T-helper 2 cell treated with Interferon-gamma antibody and Interleukin-4, amounts not matched to agents 100 ng/mL and 5 ng/mL, for 36 hours (primary cell): ENCODE data around the gene TPH1. TPM values are rescaled to one million over a fixed set of nuclear protein-coding genes. Genes with fewer than 3 reads are reported as not detected.
"Not testable (repeated sequence)": the region's sequence is repeated elsewhere in the genome, so short reads cannot be mapped to it uniquely, and the experiment has no call there.

Experiments
- intact Hi-C: fragments of 100-400 bp; cut with micrococcal nuclease; formaldehyde crosslinking; loops from one replicate; pipeline ENCODE4 v1.15.1; 2023
- total RNA-seq: library from RNA; stranded (reverse); gene quantifications from 2 replicates; pipeline ENCODE4 v1.2.3, GENCODE V29; 2022

The TPH1 gene
- total RNA-seq, 1 donor from 2014 or later, result 0.39 TPM

DNA sequence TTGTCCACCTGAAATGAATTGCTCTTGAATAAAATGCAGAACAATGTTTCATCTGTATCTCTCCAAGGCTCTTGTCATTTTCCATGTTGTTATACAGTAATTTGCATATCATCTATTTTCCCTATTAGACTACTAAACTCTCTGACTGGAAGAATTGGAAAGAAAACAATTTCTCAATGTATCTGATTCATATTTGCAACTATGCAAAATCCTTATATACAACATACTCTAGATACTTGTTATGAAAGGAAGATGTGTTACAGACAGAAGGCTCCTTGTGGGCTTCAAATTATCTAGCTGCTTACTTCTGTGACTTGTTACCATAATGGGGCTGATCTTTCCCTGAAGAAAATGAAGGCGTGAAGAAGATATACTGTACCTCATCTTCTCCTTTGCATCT lies 23.6 kb downstream of the TPH1 start:
- intact Hi-C loops, result no loop called here

DNA sequence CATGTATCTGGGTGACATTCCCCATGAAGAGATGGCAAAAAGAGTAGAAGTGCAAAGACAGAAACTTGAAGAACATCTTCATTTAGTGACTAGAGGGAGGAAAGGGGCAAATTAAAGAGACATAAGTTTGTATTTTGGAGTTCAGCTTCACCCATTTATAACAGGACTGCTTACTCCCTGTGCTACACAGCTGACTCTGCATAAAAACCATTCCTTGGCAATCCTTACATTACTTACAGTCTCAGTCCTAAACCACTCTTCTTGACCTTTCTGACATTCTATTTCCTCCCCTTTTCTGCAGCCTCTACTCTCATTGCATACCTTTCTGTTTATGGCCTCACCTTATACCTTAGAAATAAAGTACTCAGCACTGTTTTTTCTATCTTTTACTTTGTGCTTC lies 26.4 kb downstream of the TPH1 start:
- intact Hi-C loops, result no loop called here

DNA sequence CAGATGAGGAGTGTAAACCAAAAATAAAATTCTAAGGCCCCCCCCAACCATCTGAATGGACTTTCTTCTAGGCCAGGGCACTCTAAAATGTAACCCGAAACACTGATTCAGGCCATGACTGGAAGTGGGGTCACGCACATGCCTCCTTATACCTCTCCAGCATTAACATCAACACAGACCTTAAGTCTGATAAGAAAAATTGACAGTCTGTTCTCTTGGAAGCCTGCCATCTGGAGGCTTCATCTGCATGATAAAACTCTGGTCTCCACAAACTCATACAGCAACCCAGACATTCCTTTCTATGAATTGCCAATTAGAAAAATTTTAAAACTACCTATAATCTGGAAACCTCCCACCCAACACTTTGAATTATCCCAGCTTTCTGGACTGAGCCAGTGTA lies 29.3 kb downstream of the TPH1 start:
- intact Hi-C loops, result no loop called here

DNA sequence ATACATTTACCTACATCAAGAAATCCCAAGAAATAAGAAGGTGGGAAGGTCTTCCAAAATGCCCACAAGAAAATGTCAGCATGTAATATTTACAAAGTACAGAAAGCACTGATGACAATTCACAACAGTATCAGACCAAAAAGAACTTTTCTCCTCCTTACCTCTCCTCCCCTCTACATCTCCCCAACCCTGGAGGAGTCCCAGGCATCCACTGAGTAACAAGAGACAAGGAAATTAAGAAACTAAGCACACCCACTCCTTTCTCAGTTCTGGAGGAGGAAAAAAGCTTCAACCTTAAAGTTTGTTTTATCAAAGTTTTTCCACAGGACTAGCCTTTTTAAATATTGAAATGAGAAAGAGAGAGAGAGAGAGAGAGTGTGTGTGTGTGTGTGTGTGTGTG lies 31.2 kb downstream of the TPH1 start:
- intact Hi-C loops, result loop anchor here (5.0 kb wide), 1 partner anchor 1102 kb away; the partner anchor contains the start of gene ZDHHC13

DNA sequence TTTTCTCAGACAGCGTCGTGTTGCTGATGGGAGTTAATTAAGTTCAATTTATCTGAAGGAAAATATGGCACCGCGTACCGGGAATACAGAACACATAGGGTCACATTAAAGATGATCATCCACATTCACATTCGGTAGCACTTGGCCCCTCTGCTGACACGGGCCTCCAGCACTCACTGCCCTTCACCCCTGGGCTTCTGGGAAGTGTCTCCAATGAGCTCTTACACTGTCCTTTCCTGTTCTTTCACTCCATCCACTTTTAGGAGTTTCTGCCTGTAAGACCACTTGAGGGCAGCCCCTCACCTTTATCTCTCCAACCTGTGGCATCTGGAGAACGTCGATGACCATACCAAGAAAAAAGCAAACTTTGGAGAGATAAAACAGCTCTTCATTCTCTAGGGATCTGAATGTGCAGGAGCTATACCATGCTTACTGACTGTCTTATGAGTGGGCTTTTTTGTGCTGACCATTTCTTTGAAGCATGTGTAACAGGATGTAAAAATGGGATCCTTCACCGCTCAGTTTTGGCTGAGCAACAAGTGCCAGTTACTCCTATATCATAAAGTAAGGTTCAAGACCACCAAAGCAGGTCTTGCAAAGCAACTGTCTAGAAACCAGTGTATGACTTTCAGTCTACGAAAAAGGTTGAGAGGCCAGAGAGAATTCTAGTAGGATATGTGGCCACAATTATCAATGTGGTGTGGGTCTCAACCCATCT lies 32.1 kb downstream of the TPH1 start:
- intact Hi-C loops, result loop anchor here (1.0 to 5.0 kb wide), 7 partner anchors 15 to 1275 kb away; partner anchors contain the start of genes C11orf58, GTF2H1, HPS5 and LDHA

DNA sequence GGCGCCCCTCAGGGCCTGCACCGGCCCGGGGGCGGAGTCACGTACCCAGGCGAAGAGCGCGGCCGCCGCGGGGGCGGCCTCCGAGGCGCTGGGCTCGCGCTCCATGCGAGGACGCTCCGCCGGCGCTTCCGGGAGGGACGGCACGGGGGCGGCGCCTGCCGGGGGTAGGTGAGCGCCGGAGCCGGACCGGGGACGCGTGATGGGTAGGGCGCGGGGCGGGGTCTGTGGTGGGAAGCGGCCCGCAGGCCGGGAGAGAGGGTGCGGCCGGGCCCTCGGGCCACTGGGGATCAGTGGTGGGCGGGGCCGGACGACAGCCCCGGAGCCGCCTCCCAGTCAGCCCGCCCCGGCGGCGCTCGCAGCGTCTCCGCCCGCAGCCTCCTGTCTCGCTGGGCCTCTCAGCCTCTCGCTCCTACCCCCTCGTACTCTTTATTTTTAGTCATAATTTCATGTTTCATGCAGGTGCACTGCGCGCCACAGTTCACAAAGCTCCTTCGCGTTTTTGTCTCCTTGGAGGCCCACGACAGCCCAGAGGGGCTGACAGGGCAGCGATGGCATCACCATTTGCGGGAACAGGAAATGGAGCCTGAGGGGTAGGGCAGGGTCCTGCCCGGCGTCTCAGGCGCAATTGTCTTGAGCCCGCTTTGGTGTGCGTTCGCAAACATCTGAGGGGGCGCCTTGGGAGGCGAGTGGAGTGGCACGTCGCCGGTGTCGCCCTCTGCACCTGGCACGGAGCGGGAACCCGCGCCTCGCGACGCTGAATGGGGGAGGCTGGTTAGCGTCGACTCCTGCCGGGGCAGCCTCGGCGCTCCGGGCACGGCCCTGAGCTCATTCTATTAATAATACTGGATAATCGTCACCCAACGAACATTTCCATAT lies 32.9 kb downstream of the TPH1 start, which contains the start of gene SERGEF:
TSS of gene SERGEF (minus strand) at position 142 of the 876 bp plus-strand sequence. CDS start at position 105, 37 bp downstream.
- intact Hi-C loops, result loop anchor here (1.0 to 5.0 kb wide), 8 partner anchors 16 to 1274 kb away; partner anchors contain the start of genes C11orf58, GTF2H1, HPS5 and LDHA

DNA sequence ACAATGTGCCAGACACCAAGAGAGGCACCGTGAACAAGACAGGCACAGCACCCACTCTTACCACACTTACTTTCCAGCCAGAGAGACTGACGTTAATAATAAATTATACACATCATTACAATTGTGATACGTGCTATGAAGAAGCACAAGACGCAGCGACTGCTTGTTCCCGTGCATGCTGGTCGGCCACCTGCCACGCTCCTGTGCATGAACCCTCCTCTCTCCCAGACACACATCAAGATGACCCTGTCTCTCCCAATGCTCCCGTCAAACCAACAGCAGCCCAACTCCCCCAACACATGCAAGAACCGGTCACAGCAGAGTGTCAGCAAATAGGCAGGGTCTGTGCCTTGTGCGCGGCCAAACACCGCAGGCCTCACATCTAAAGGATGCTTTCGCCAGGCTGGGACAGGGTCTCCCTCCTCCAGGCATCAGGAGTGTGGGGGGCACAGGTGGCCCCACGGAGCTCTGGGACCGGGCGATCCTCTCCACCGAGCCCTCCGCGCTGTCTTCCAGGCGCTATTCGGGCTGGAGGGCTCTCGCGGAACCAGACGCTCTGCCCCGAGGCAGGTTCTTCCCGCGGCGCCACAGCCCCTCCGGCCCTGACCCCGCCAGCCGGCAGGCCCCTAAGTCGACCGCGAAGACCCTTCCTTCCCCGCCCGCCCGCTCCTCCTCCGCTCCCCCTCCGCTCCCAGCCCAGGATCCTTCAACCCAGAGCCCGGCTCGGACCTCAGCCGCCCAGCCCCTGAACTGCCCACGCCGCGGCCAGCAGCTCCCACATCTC lies 33.8 kb downstream of the TPH1 start:
- intact Hi-C loops, result loop anchor here (1.0 to 5.0 kb wide), 5 partner anchors 16 to 1274 kb away; partner anchors contain the start of genes C11orf58, SPTY2D1, TSG101 and ZDHHC13

DNA sequence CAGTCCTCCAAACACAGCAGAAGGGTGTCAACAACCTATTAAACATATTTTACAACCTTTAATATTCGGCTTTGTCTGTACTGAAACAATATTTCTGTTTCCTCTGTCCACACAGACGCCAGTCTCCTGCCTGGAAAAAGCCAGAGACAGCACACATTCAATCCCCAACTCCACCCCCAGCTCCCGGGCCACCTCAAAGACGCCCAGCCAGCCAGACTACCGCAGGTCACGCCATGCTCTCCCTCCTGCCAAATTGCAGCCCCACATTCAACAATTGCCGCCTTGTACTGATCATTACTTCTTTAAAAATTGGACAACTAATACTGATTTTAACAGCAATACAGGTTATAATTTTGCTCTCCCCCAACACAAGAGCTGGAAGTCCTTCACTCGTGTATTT lies 34.4 kb downstream of the TPH1 start:
- intact Hi-C loops, result loop anchor here (1.0 to 5.0 kb wide), 5 partner anchors 17 to 1273 kb away; partner anchors contain the start of genes C11orf58, SPTY2D1, TSG101 and ZDHHC13

DNA sequence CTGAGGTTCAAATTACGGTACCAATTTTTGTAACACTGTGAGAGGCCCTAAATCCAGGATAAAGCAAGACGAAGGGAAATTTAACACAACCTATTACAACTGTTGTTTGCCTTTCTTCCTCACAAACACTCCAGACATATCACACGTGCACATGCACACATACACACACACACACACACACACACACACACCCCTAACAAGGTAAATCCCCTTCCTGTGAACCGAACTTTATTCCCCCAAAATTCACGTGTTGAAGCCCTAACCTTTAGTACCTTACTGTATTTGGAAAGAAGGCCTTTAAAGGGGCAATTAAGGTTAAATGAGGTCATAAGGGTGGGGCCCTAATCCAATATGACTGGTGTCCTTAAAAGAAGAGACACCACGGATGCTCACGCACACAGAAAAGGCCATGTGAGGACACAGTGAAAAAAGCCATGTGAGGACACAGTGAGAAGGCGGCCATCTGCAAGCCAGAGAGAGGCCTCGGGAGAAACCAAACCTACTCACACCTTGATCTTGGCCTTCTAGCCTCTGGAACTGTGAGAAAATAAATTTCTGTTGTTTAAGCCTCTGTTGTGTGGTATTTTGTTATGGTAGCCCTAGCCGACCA lies 35.0 kb downstream of the TPH1 start:
- intact Hi-C loops, result loop anchor here (5.0 kb wide), 1 partner anchor 1106 kb away; the partner anchor contains the start of gene ZDHHC13

DNA sequence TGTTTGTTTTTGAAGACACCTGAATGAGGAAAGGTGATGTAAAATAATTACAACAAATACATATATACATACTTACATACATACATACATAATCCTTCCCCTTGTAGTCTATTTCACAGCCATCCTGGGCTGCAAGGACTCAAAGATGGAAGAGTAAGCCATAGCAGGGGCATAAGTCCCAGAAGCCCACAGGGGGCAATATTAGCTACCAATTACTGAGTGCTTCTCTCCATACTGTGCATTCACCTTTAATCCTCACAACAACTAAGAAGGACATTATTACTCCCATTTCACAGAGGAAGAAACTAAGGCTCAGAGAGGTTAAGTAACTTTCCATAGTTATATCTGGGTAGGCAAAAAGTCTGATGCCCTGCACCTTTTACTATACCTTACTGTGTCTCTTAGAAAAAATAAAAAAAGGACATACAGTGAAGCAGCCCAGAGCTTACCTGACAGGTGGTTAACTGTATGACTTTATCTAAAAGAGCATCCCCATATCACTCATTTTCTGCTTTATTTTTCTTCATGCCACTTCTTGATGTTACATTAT lies 35.9 kb downstream of the TPH1 start:
- intact Hi-C loops, result loop anchor here (5.0 kb wide), 1 partner anchor 1107 kb away; the partner anchor contains the start of gene ZDHHC13

DNA sequence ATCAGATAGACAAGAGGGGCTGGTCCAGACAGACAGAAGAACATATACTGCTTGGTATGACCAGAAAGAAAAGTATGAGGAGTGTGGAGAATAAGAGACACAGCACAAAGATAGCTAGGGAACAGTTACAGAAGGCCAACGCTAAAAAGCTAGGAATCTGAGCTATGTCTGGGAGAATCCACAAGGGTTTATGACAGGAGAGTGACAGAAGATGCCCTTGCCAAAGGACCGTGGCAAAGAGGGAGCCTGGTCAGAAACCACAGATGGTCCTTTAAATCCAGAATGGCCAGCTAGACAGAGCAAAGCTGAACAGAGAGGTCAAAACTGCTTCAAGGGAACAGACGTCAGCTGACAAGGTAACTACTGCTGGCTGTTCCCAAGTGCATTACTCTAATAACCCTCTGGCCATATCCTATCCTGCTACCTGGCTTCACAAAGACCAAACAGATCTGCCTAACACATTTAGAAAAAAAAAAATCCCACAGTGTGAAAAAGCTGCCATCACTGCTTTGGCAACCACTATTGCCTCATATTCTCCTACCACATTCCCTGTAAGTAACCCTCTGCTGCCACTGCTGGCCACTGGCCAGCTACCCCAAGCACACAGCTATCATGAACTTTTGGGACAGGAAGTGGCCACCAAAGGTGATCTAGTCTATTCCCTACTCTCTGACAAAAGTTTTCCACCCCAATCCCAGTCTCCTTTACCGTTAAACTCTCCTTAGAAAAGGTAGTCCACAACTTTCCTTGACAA lies 40.5 kb downstream of the TPH1 start:
- intact Hi-C loops, result no loop called here

DNA sequence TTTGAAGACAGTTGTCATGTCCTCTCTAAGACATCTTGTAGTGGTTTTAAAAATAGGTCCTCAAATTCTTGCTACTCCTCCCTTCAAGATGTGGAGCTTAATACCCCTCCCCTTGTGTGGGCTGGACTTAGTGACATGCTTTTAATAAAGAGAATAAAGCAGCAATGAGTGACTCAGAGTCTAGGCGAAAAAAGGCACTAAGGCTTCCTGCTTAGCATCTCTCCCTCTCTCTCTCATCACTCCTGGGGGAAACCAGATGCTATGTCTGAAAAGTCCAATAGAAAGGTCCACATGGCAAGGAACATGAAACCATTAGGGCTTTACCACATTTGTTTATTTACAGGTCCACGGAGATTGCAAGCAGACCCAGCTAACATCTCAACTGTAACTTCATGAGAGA lies 44.9 kb downstream of the TPH1 start:
- intact Hi-C loops, result no loop called here

DNA sequence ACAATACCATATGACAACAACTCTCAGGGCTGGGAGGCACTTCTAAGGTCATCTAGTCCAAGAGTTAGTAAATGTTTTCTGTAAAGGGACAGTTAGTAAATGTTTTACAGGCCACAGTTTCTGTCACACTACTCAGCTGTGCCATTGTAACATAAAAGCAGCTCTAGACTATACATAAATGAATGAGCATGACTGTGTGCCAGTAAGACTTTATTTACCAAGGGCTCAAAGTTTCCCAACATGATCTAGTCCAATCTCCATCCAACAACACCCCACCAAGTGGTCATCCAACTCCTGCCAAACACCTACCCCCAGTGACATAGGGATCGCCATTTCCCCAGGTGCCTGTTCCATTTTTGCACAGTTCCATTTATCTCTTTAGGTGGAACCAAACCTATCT lies 45.3 kb downstream of the TPH1 start:
- intact Hi-C loops, result no loop called here

DNA sequence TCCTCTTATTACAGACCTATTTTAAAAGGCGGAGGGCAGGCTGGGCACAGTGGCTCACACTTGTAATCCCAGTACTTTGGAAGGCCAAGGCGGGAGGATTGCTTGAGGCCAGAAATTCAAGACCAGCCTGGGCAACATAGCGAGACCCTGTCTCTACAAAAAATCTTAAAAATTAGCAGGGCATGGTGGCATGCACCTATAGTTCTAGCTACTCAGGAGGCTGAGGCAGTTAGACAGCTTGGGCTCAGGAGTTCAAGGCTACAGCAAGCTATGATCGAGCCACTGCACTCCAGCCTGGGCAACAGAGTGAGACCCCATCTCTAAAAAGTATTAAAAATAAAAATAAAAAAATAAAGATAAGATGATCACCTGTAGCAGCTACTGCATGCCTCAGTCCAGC lies 45.9 kb downstream of the TPH1 start:
- intact Hi-C loops, result not testable (repeated sequence)

Other genes starting within 250 kb of the TPH1 start
- gene SERGEF, start 33.2 kb downstream of the TPH1 start, total RNA-seq, result 31.6 and 32.6 TPM in 2 replicates
- gene SAAL1, start 59.8 kb upstream of the TPH1 start, total RNA-seq, result 33.7 and 36.2 TPM in 2 replicates
- not detected in 2 replicates for gene MRGPRX3, start 86.3 kb upstream of the TPH1 start, total RNA-seq
- not detected in 2 replicates for gene MRGPRX4, start 126.6 kb upstream of the TPH1 start, total RNA-seq
- gene SAA4, start 190.5 kb upstream of the TPH1 start, total RNA-seq, result not detected in 2 replicates
- not detected in 2 replicates for gene SAA2, start 202.4 kb upstream of the TPH1 start, total RNA-seq
- gene SAA1, start 220.0 kb upstream of the TPH1 start, total RNA-seq, result not detected in 2 replicates